Tibial nerve (tissue), 3 donors: ENCODE data around the gene DNAJC4.

Experiments used
- POLR2A ChIP-seq, 2 donors: fragments of 450-650 bp; IDR thresholded peaks; one replicate each; pipeline ENCODE4 v1.6.1; 2017; ENCODE audit warnings: antibody characterized with exemption in 2 of 2, mild to moderate bottlenecking in 2 of 2, moderate library complexity in 2 of 2
- TF ChIP-seq, protein P1 (sequence below), 5 experiments: fragments of 200-600 bp in 3 of 5; fragments of 450-650 bp in 2 of 5; sonication (generic) in 3 of 5; IDR thresholded peaks; one replicate each; pipeline ENCODE4 v1.5.1; 2016 to 2019; ENCODE audit warnings: antibody characterized with exemption in 5 of 5, mild to moderate bottlenecking in 3 of 5, moderate library complexity in 2 of 5

DNA sequence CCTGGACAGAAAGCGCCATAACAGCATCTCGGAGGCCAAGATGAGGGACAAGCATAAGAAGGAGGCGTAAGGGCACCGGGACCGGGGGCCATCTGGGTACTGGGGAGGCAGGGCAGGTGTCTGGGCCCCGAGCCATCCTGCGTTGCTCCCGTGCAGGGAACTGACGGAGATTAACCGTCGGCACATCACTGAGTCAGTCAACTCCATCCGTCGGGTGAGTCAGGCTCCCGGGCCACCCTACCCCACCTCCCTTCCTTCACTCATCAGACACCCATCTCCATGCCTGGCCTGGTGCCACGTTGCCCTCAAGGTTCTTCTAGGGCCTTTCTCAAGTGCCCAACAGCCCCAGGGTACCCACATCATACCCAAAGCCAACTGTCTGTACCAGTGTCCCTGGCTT, 36.0 kb downstream of the DNAJC4 start:
- TF ChIP-seq POLR2A (IDR thresholded peaks at IDR 0.05), result no peak
- TF ChIP-seq, protein P1, sequence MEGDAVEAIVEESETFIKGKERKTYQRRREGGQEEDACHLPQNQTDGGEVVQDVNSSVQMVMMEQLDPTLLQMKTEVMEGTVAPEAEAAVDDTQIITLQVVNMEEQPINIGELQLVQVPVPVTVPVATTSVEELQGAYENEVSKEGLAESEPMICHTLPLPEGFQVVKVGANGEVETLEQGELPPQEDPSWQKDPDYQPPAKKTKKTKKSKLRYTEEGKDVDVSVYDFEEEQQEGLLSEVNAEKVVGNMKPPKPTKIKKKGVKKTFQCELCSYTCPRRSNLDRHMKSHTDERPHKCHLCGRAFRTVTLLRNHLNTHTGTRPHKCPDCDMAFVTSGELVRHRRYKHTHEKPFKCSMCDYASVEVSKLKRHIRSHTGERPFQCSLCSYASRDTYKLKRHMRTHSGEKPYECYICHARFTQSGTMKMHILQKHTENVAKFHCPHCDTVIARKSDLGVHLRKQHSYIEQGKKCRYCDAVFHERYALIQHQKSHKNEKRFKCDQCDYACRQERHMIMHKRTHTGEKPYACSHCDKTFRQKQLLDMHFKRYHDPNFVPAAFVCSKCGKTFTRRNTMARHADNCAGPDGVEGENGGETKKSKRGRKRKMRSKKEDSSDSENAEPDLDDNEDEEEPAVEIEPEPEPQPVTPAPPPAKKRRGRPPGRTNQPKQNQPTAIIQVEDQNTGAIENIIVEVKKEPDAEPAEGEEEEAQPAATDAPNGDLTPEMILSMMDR (IDR thresholded peaks at IDR 0.05), result no peak
